Neutrophil (primary cell): ENCODE results near the gene COMMD3.

Experiments used
- H3K27ac ChIP-seq: fragments of 200-600 bp; sonication (generic); 2 replicates; pipeline ENCODE4 v1.5.1; 2016; ENCODE audit warnings: mild to moderate bottlenecking, moderate library complexity
- H3K27me3 ChIP-seq: fragments of 200-600 bp; sonication (generic); 2 replicates; pipeline ENCODE4 v1.6.0; 2016; ENCODE audit warnings: mild to moderate bottlenecking
- H3K36me3 ChIP-seq: fragments of 200-600 bp; sonication (generic); 2 replicates; pipeline ENCODE4 v1.5.1; 2017
- H3K4me1 ChIP-seq, 2 experiments: fragments of 200-600 bp in 1 of 2; sonication (generic) in 1 of 2; 1 replicate in 1 of 2; 2 replicates in 1 of 2; pipeline versions ENCODE4 v1.5.1 to v1.6.1; 2013 to 2016; ENCODE audit warnings: low read depth in 1 of 2, low read length in 1 of 2, mild to moderate bottlenecking in 1 of 2, moderate library complexity in 1 of 2; ENCODE audit not compliant: control insufficient read depth in 1 of 2, insufficient read depth in 1 of 2
- H3K4me3 ChIP-seq, 2 experiments: fragments of 200-600 bp in 1 of 2; sonication (generic) in 1 of 2; 1 replicate in 1 of 2; 2 replicates in 1 of 2; pipeline ENCODE4 v1.5.1; 2013 to 2016; ENCODE audit warnings: low read depth in 1 of 2, low read length in 1 of 2, mild to moderate bottlenecking in 1 of 2, moderate library complexity in 1 of 2
- H3K9me3 ChIP-seq: fragments of 200-600 bp; sonication (generic); 2 replicates; pipeline ENCODE4 v1.5.1; 2016
- TF ChIP-seq, protein P1 (sequence below): fragments of 200-600 bp; sonication (generic); IDR thresholded peaks from 2 replicates; pipeline ENCODE4 v1.5.1; 2016; ENCODE audit warnings: antibody characterized with exemption

The COMMD3 gene

GRCh38 chr10:22285130-22285529 lies 31.1 kb upstream of the COMMD3 start:
- Histone ChIP-seq H3K36me3 (no peaks in the 10 kb centered on the region), H3K4me1 (no peaks in the 10 kb centered on the region), H3K27ac (no peak overlapping the region), H3K27me3 (peaks cover 1% of the 10 kb centered on the region), H3K4me3 (no peak overlapping the region), H3K9me3 (no peaks in the 10 kb centered on the region)
- TF ChIP-seq, protein P1, sequence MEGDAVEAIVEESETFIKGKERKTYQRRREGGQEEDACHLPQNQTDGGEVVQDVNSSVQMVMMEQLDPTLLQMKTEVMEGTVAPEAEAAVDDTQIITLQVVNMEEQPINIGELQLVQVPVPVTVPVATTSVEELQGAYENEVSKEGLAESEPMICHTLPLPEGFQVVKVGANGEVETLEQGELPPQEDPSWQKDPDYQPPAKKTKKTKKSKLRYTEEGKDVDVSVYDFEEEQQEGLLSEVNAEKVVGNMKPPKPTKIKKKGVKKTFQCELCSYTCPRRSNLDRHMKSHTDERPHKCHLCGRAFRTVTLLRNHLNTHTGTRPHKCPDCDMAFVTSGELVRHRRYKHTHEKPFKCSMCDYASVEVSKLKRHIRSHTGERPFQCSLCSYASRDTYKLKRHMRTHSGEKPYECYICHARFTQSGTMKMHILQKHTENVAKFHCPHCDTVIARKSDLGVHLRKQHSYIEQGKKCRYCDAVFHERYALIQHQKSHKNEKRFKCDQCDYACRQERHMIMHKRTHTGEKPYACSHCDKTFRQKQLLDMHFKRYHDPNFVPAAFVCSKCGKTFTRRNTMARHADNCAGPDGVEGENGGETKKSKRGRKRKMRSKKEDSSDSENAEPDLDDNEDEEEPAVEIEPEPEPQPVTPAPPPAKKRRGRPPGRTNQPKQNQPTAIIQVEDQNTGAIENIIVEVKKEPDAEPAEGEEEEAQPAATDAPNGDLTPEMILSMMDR: no peak

DNA sequence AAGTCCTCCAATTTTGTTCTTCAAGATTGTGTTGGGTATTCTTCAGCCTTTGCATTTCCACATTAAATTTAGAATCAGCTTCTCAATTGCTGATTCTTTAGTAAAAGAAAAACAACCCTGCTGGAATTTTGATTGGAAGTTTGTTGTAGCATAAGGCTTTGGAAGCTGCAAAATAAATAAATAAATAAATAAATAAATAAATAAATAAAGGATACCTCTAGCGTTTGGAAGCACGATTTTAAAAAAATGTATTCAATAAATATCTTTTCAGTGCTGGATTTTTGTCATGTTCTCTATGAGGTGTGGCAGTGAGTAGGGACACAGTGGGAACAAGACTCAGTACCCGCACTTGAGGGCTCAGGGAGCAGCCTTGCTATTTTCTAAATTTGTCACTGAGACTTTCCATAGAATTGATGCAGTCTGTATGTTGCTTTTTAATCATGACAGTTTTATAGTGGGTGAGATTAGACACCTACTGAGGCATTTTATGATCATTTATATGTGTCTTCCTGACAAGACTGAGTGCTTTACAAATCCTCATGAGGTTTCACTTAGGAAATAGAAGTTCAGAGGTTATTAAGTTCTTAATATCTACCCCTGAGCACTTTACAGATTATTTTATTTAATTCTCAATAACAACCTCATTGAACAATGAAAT lies 22.3 kb upstream of the COMMD3 start:
- Histone ChIP-seq H3K4me3 (no peak overlapping the region), H3K9me3 (no peaks in the 10 kb centered on the region), H3K36me3 (no peaks in the 10 kb centered on the region), H3K4me1 (no peaks in the 10 kb centered on the region), H3K27ac (no peak overlapping the region), H3K27me3 (peaks cover 11% of the 10 kb centered on the region)
- TF ChIP-seq, protein P1: no peak

DNA sequence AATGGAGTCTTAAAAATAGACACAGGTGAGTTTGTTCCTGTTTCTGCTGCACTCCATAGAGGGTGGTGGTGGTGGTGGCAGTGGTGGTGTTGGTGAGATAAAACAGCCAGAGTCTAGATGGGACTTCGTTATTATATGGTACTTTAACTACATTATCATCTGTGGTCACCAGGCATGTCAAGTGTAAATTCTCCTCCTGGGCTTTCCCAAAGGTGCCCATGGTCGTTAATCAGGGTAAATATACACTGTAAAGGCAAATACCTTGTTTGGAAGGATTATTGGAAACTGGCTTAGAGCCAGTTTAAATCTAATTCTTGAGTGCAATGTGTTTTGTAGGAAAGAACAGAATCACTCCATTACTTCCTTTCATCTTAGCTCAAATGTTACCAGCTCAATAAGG lies 21.5 kb upstream of the COMMD3 start:
- Histone ChIP-seq H3K4me3 (no peak overlapping the region), H3K9me3 (no peaks in the 10 kb centered on the region), H3K4me1 (no peaks in the 10 kb centered on the region), H3K27ac (no peak overlapping the region), H3K27me3 (peaks cover 11% of the 10 kb centered on the region), H3K36me3 (no peaks in the 10 kb centered on the region)
- TF ChIP-seq, protein P1: no peak

DNA sequence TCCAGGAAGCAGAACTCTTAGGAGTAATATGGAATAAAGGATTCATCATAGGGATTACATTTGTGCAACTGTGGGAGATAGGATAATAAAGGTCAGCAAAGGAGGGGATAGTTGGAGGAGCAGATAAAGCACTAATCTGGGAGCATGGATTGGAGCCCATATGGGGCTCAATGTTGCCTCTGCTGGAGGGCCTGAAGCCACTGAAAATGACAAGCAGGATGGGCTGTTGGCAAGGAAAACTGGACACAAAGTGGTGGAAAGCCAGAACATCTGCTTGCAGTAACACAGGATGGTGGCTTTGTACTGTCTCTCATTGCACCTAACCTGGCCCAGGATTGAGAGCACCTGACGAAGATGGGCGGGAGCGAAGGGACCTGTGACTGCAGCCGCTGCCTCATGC lies 15.0 kb upstream of the COMMD3 start:
- TF ChIP-seq, protein P1: no peak
- Histone ChIP-seq H3K36me3 (no peaks in the 10 kb centered on the region), H3K9me3 (no peaks in the 10 kb centered on the region), H3K4me3 (no peak overlapping the region), H3K4me1 (no peaks in the 10 kb centered on the region), H3K27ac (no peak overlapping the region), H3K27me3 (peaks cover 11% of the 10 kb centered on the region)

DNA sequence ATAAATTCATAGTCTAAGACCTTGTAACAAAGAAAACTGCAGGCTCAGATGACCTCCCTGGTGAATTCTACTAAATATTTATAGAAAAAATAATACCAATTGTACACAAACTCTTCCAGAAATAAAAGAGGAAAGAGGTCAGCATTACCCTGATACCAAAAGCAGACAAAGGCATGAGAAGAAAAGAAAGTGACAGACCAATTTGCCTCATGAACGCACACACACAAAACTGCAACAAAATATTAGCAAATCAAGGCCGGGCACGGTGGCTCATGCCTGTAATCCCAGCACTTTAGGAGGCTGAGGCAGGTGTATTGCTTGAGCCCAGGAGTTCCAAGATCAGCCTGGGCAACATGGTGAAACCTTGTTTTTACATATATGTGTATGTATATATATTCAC lies 12.7 kb upstream of the COMMD3 start:
- no peaks in the 10 kb centered on the region for H3K4me1 ChIP-seq
- TF ChIP-seq, protein P1: no peak
- no peak overlapping the region for H3K27ac ChIP-seq
- no peaks in the 10 kb centered on the region for H3K27me3 ChIP-seq
- H3K4me3 ChIP-seq: no peak overlapping the region
- no peaks in the 10 kb centered on the region for H3K9me3 ChIP-seq
- H3K36me3 ChIP-seq: no peaks in the 10 kb centered on the region
